ENCODE data around the gene TRIP13.

DNA sequence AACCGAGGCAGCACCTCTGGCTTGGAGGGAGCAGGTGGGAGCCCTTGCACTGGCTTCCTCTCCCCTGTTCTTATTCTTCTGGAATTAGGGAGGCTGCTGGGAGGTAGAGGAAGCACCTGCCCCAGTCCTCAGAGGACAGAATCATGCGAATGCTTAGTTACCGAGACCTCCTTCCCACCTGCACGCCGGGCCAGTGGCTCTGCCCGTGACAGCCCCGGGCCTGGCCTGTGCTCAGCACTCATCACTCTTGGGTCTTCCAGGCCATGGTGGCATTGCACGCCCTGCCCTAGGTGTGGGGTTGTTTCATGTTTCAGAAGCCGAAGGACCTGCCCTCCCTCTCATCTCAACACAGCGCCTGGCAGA is 70.6 kb downstream of the TRIP13 start:
- TF ChIP-seq, protein P1, sequence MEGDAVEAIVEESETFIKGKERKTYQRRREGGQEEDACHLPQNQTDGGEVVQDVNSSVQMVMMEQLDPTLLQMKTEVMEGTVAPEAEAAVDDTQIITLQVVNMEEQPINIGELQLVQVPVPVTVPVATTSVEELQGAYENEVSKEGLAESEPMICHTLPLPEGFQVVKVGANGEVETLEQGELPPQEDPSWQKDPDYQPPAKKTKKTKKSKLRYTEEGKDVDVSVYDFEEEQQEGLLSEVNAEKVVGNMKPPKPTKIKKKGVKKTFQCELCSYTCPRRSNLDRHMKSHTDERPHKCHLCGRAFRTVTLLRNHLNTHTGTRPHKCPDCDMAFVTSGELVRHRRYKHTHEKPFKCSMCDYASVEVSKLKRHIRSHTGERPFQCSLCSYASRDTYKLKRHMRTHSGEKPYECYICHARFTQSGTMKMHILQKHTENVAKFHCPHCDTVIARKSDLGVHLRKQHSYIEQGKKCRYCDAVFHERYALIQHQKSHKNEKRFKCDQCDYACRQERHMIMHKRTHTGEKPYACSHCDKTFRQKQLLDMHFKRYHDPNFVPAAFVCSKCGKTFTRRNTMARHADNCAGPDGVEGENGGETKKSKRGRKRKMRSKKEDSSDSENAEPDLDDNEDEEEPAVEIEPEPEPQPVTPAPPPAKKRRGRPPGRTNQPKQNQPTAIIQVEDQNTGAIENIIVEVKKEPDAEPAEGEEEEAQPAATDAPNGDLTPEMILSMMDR (IDR thresholded peaks at IDR 0.05 in 4 of 5, conservative IDR thresholded peaks at IDR 0.05 in 1 of 5) = no peak
- no peak for TF ChIP-seq POLR2A (IDR thresholded peaks at IDR 0.05)

Data from gastrocnemius medialis (tissue), 4 donors.